IMR-90 (cell line): ENCODE measurements around the gene ATRN. TPM values are rescaled to one million over a fixed set of nuclear protein-coding genes. Genes with fewer than 3 reads are reported as not detected.

Experiments used
- ATAC-seq: fragments of 200-7000 bp; cut with Tn5 transposase; 2 replicates; pipeline ENCODE4 v1.9.1; 2020; ENCODE audit warnings: low read depth, mild to moderate bottlenecking, moderate library complexity
- BruUV-seq: library from RNA; stranded (reverse); fragments of 400-500 nt; replicated peaks from 2 replicates; lab custom pipeline; 2021; lab: Mats Ljungman, UMichigan
- CTCF ChIA-PET: fragments of 300-600 bp; formaldehyde crosslinking; extraction: SDS; loops from one replicate; lab custom pipeline; 2021; ENCODE audit warnings: antibody characterized with exemption; lab: Yijun Ruan, JAX
- POLR2A ChIA-PET: fragments of 300-600 bp; sonication (Branson Sonifier 250); formaldehyde crosslinking; loops from one replicate; lab custom pipeline; 2022; ENCODE audit warnings: antibody characterized with exemption; ENCODE audit not compliant: unreplicated experiment; lab: Charles Lee
- DNase-seq: peaks from one replicate; pipeline ENCODE4 v3.0.0; 2013
- H2AFZ ChIP-seq: replicated peaks from 2 replicates; pipeline ENCODE3; 2013; ENCODE audit warnings: low read length, mild to moderate bottlenecking; ENCODE audit not compliant: poor library complexity
- H2AK5ac ChIP-seq: 2 replicates; pipeline ENCODE4 v1.6.1; 2013; ENCODE audit warnings: low read depth, low read length, inconsistent platforms
- H2AK9ac ChIP-seq: replicated peaks from 2 replicates; pipeline ENCODE3; 2013; ENCODE audit warnings: mild to moderate bottlenecking, low read depth, low read length, moderate library complexity; ENCODE audit not compliant: poor library complexity
- H2BK120ac ChIP-seq: 2 replicates; pipeline ENCODE4 v1.6.1; 2013; ENCODE audit warnings: low read depth, low read length, inconsistent platforms
- H2BK15ac ChIP-seq: 3 replicates; pipeline ENCODE4 v1.6.1; 2013; ENCODE audit warnings: low read depth, low read length, inconsistent platforms
- H2BK20ac ChIP-seq: 2 replicates; pipeline ENCODE4 v1.6.1; 2013; ENCODE audit warnings: low read depth, mild to moderate bottlenecking, inconsistent platforms, low read length, moderate library complexity
- H2BK5ac ChIP-seq: 2 replicates; pipeline ENCODE4 v1.6.1; 2013; ENCODE audit warnings: mild to moderate bottlenecking, low read depth, low read length, inconsistent platforms; ENCODE audit not compliant: poor library complexity, severe bottlenecking
- H3K14ac ChIP-seq: replicated peaks from 2 replicates; pipeline ENCODE4 v1.6.1; 2013; ENCODE audit warnings: low read depth, low read length, inconsistent platforms
- H3K18ac ChIP-seq: 2 replicates; pipeline ENCODE4 v1.6.1; 2013; ENCODE audit warnings: low read depth, low read length, control low read depth
- H3K23ac ChIP-seq: 2 replicates; pipeline ENCODE4 v1.6.1; 2013; ENCODE audit warnings: low read depth, low read length, inconsistent platforms
- H3K27ac ChIP-seq: 2 replicates; pipeline ENCODE4 v1.5.1; 2013; ENCODE audit warnings: mild to moderate bottlenecking, control low read depth, low read length; ENCODE audit not compliant: insufficient read depth
- H3K27me3 ChIP-seq: 2 replicates; pipeline ENCODE4 v1.6.1; 2013; ENCODE audit warnings: low read length; ENCODE audit not compliant: control insufficient read depth, insufficient read depth
- H3K36me3 ChIP-seq: 2 replicates; pipeline ENCODE4 v1.6.1; 2013; ENCODE audit warnings: low read length, mixed read lengths; ENCODE audit not compliant: control insufficient read depth, insufficient read depth
- H3K4ac ChIP-seq: 2 replicates; pipeline ENCODE4 v1.6.1; 2013; ENCODE audit warnings: low read depth, low read length, inconsistent platforms
- H3K4me1 ChIP-seq: 2 replicates; pipeline ENCODE4 v1.6.1; 2013; ENCODE audit warnings: low read length, mixed read lengths; ENCODE audit not compliant: control insufficient read depth, insufficient read depth
- H3K4me2 ChIP-seq: 2 replicates; pipeline ENCODE4 v1.6.1; 2013; ENCODE audit warnings: low read depth, mild to moderate bottlenecking, control low read depth, low read length, moderate library complexity
- H3K4me3 ChIP-seq: 2 replicates; pipeline ENCODE4 v1.5.1; 2013; ENCODE audit warnings: low read depth, mild to moderate bottlenecking, control low read depth, low read length, moderate library complexity; ENCODE audit not compliant: insufficient read depth
- H3K56ac ChIP-seq: 2 replicates; pipeline ENCODE4 v1.6.1; 2013; ENCODE audit warnings: low read length, inconsistent platforms; ENCODE audit not compliant: insufficient read depth; ENCODE audit errors: extremely low read depth
- H3K79me1 ChIP-seq, 2 experiments: 2 replicates each; pipeline ENCODE4 v1.6.1; 2013; ENCODE audit warnings: low read length in 2 of 2, inconsistent platforms in 1 of 2, low read depth in 1 of 2
- H3K9ac ChIP-seq: 2 replicates; pipeline ENCODE4 v1.6.1; 2013; ENCODE audit warnings: low read depth, low read length, control low read depth
- H3K9me1 ChIP-seq: 2 replicates; pipeline ENCODE4 v1.6.1; 2013; ENCODE audit warnings: low read length, inconsistent platforms; ENCODE audit not compliant: insufficient read depth
- H3K9me3 ChIP-seq: 2 replicates; pipeline ENCODE4 v1.6.1; 2013; ENCODE audit warnings: low read length; ENCODE audit not compliant: control insufficient read depth, insufficient read depth
- H4K20me1 ChIP-seq: 2 replicates; pipeline ENCODE4 v1.6.1; 2013; ENCODE audit warnings: low read length, inconsistent platforms; ENCODE audit not compliant: insufficient read depth
- H4K5ac ChIP-seq: 2 replicates; pipeline ENCODE4 v1.6.1; 2013; ENCODE audit warnings: mild to moderate bottlenecking, low read depth, low read length, control low read depth
- H4K8ac ChIP-seq, 2 experiments: 2 replicates each; pipeline ENCODE4 v1.6.1; 2013; ENCODE audit warnings: low read depth in 2 of 2, low read length in 2 of 2, control low read depth in 1 of 2, inconsistent platforms in 1 of 2
- H4K91ac ChIP-seq: 2 replicates; pipeline ENCODE4 v1.6.1; 2013; ENCODE audit warnings: low read depth, low read length, inconsistent platforms; ENCODE audit not compliant: insufficient read depth
- CEBPB ChIP-seq: IDR thresholded peaks from 2 replicates; pipeline ENCODE4 v1.6.1; 2012; ENCODE audit warnings: low read depth, low read length, improper control_type of control experiment
- FOS ChIP-seq: fragments of 150-350 bp; IDR thresholded peaks from 2 replicates; pipeline ENCODE4 v1.6.1; 2016; ENCODE audit warnings: low read depth, low read length
- MXI1 ChIP-seq: IDR thresholded peaks from 2 replicates; pipeline ENCODE4 v1.6.1; 2012; ENCODE audit warnings: low read depth, mild to moderate bottlenecking, low read length, moderate library complexity, borderline replicate concordance
- RFX5 ChIP-seq: IDR thresholded peaks from 2 replicates; pipeline ENCODE4 v1.8.0; 2012; ENCODE audit warnings: low read depth, mild to moderate bottlenecking, low read length, moderate library complexity
- WGBS, 2 experiments: methylation state at CpG; one replicate each; pipeline versions ENCODE4 v1.1.5 to v1.1.7; 2013; ENCODE audit warnings: missing lambda C conversion rate in 2 of 2; ENCODE audit not compliant: insufficient read length in 1 of 2; ENCODE audit errors: extremely low coverage in 2 of 2; 5-methylcytosine and 5-hydroxymethylcytosine counted together
- dilution Hi-C: fragments of 300-500 bp; cut with HindIII; formaldehyde crosslinking; loops from one replicate; pipeline ENCODE4 v1.14.3; 2018; ENCODE audit warnings: low sequenced_read_pairs; ENCODE audit not compliant: unreplicated experiment
- in situ Hi-C: fragments of 300-500 bp; cut with MboI; formaldehyde crosslinking; loops from 3 replicates; pipeline ENCODE4 v1.14.3; 2019; ENCODE audit warnings: low sequenced_read_pairs, inconsistent platforms, mixed read lengths
- intact Hi-C: fragments of 100-400 bp; cut with micrococcal nuclease; formaldehyde crosslinking; loops from 2 replicates; pipeline ENCODE4 v1.10.0; 2022
- polyA plus RNA-seq, 3 experiments: library from polyadenylated mRNA; depleted of rRNA; stranded (reverse); fragments of >200 nt; gene quantifications; 2 replicates each; pipeline ENCODE4 v1.2.3, GENCODE V29; 2012; ENCODE audit warnings: low replicate concordance in 1 of 3
- total RNA-seq: library from RNA; depleted of rRNA; stranded (reverse); fragments of >200 nt; gene quantifications from 2 replicates; pipeline ENCODE4 v1.2.3, GENCODE V29; 2012

Gene ATRN
- total and polyA plus RNA-seq, 2 of the 4 experiments (the other 2 are of a cell fraction), result 32.3 to 46.2 TPM

- CTCF ChIA-PET, result no interaction called here
- no peak overlapping the region for H4K8ac ChIP-seq
- no peak overlapping the region for H4K5ac ChIP-seq
- peaks cover 10% of the 10 kb centered on the region for H3K36me3 ChIP-seq
- no peak overlapping the region for H2BK120ac ChIP-seq
- no peaks in the 10 kb centered on the region for H3K27me3 ChIP-seq
- H3K4me3 ChIP-seq, result no peak overlapping the region
- no peak overlapping the region for H4K91ac ChIP-seq
- WGBS, 2 experiments, result 100% methylated on average over 2 of the region's 2 CpGs; no CpG with 5 or more reads in 1 of the 2 experiments
- H3K56ac ChIP-seq, result no peak overlapping the region
- H2AK5ac ChIP-seq, result no peak overlapping the region
- no peaks in the 10 kb centered on the region for H3K9me3 ChIP-seq
- no peaks in the 10 kb centered on the region for H4K20me1 ChIP-seq
- dilution Hi-C loops (no loop called here), intact Hi-C loops (no loop called here), in situ Hi-C loops (no loop called here)
- H3K4me2 ChIP-seq, result no peak overlapping the region
- no TSS peak for BruUV-seq
- no peak overlapping the region for H2AFZ ChIP-seq
- H3K79me1 ChIP-seq, result peaks cover 0 to 5% of the 10 kb centered on the region in 2 experiments; a peak in 1 of 4 replicates
- H3K4me1 ChIP-seq, result no peaks in the 10 kb centered on the region
- H3K9ac ChIP-seq, result no peak overlapping the region
- DNase-seq (no peak), ATAC-seq (no peak)
- no peak overlapping the region for H3K14ac ChIP-seq
- no peak overlapping the region for H3K4ac ChIP-seq
- TF ChIP-seq CEBPB (no peak), FOS (no peak), RFX5 (no peak), MXI1 (no peak)
- no peak overlapping the region for H2BK5ac ChIP-seq
- no peak overlapping the region for H2BK20ac ChIP-seq
- H3K27ac ChIP-seq, result no peak overlapping the region
- no peak overlapping the region for H2BK15ac ChIP-seq
- no peak overlapping the region for H2AK9ac ChIP-seq
- H3K18ac ChIP-seq, result no peak overlapping the region
- no peak overlapping the region for H3K23ac ChIP-seq
- H3K9me1 ChIP-seq, result no peaks in the 10 kb centered on the region
- POLR2A ChIA-PET, result no interaction called here
Observed at GRCh38 chr20:3565851-3566250, 95.0 kb downstream of the ATRN start.
